ENCODE results near the gene SRPK3. TPM values are rescaled to one million over a fixed set of nuclear protein-coding genes. Genes with fewer than 3 reads are reported as not detected.

SRPK3 gene
- total RNA-seq, 1 donor from 2014 or later: 0.50 TPM

- Mint-ChIP-seq H3K9me3 (ENCODE audit: low read depth) (peaks cover 8% of the 10 kb centered on the region), H3K36me3 (ENCODE audit: low read depth) (no peaks in the 10 kb centered on the region), H3K4me1 (ENCODE audit: low read depth) (peaks cover 7% of the 10 kb centered on the region), H3K27ac (ENCODE audit: unreplicated experiment) (no peak overlapping the region), H3K4me3 (ENCODE audit: unreplicated experiment) (no peak overlapping the region), H3K27me3 (ENCODE audit: low read depth) (no peaks in the 10 kb centered on the region)
- TF ChIP-seq CTCF (IDR thresholded peaks at IDR 0.05): no peak
- DNase-seq (ENCODE audit: low spot score): no peak
These were observed 47.1 kb downstream of the SRPK3 start for GRCh38 chrX:153827903-153828302.

- no peak for DNase-seq (ENCODE audit: low spot score)
- no peak for TF ChIP-seq CTCF (IDR thresholded peaks at IDR 0.05)
- Mint-ChIP-seq H3K27ac (ENCODE audit: unreplicated experiment) (no peak overlapping the region), H3K27me3 (ENCODE audit: low read depth) (no peaks in the 10 kb centered on the region), H3K4me1 (ENCODE audit: low read depth) (peaks cover 7% of the 10 kb centered on the region), H3K36me3 (ENCODE audit: low read depth) (no peaks in the 10 kb centered on the region), H3K4me3 (ENCODE audit: unreplicated experiment) (peak overlapping the region; percentile 68), H3K9me3 (ENCODE audit: low read depth) (peaks cover 8% of the 10 kb centered on the region)
These were observed 47.5 kb downstream of the SRPK3 start for GRCh38 chrX:153828308-153828707.

GRCh38 chrX:153828723-153829548 lies 48.1 kb downstream of the SRPK3 start:
- Mint-ChIP-seq H3K4me1 (ENCODE audit: low read depth) (peaks cover 7% of the 10 kb centered on the region), H3K27ac (ENCODE audit: unreplicated experiment) (peak overlapping the region; percentile 75), H3K4me3 (ENCODE audit: unreplicated experiment) (peak overlapping the region; percentile 72), H3K27me3 (ENCODE audit: low read depth) (no peaks in the 10 kb centered on the region), H3K36me3 (ENCODE audit: low read depth) (no peaks in the 10 kb centered on the region), H3K9me3 (ENCODE audit: low read depth) (peaks cover 8% of the 10 kb centered on the region)
- DNase-seq (ENCODE audit: low spot score): no peak
- peak; percentile 27 for TF ChIP-seq CTCF (IDR thresholded peaks at IDR 0.05)

GRCh38 chrX:153829549-153829798 lies 48.6 kb downstream of the SRPK3 start:
- H3K27me3 Mint-ChIP-seq (ENCODE audit: low read depth): no peaks in the 10 kb centered on the region
- no peaks in the 10 kb centered on the region for H3K36me3 Mint-ChIP-seq (ENCODE audit: low read depth)
- peaks cover 7% of the 10 kb centered on the region for H3K4me1 Mint-ChIP-seq (ENCODE audit: low read depth)
- H3K4me3 Mint-ChIP-seq (ENCODE audit: unreplicated experiment): peak overlapping the region; percentile 72
- H3K27ac Mint-ChIP-seq (ENCODE audit: unreplicated experiment): no peak overlapping the region
- TF ChIP-seq CTCF (IDR thresholded peaks at IDR 0.05): no peak
- H3K9me3 Mint-ChIP-seq (ENCODE audit: low read depth): peaks cover 8% of the 10 kb centered on the region
- no peak for DNase-seq (ENCODE audit: low spot score)

GRCh38 chrX:153829799-153830639 lies 49.2 kb downstream of the SRPK3 start, which contains the start of gene PDZD4:
TSS of gene PDZD4 (minus strand) at chrX:153830544. CDS start at chrX:153830298, 246 bp downstream.
- H3K36me3 Mint-ChIP-seq (ENCODE audit: low read depth): no peaks in the 10 kb centered on the region
- H3K9me3 Mint-ChIP-seq (ENCODE audit: low read depth): peaks cover 8% of the 10 kb centered on the region
- no peak for DNase-seq (ENCODE audit: low spot score)
- H3K27ac Mint-ChIP-seq (ENCODE audit: unreplicated experiment): no peak within 1 kb of the TSS
- no peak for TF ChIP-seq CTCF (IDR thresholded peaks at IDR 0.05)
- no peaks in the 10 kb centered on the region for H3K27me3 Mint-ChIP-seq (ENCODE audit: low read depth)
- peak within 1 kb of the TSS; percentile 72 for H3K4me3 Mint-ChIP-seq (ENCODE audit: unreplicated experiment)
- peaks cover 7% of the 10 kb centered on the region for H3K4me1 Mint-ChIP-seq (ENCODE audit: low read depth)
